H1 (cell line): Measurements from ENCODE around the gene THOC5. TPM values are rescaled to one million over a fixed set of nuclear protein-coding genes. Genes with fewer than 3 reads are reported as not detected.

Source experiments
- CTCF ChIA-PET: fragments of 300-600 bp; sonication (Branson Sonifier 250); formaldehyde crosslinking; loops from one replicate; lab custom pipeline; 2021; ENCODE audit not compliant: partially characterized antibody; lab: Charles Lee
- POLR2A ChIA-PET: fragments of 300-600 bp; sonication (Branson Sonifier 250); formaldehyde crosslinking; loops from one replicate; lab custom pipeline; 2021; ENCODE audit warnings: inconsistent platforms; ENCODE audit not compliant: partially characterized antibody; lab: Charles Lee
- DNase-seq, 2 experiments: peaks; one replicate each; pipeline versions ENCODE4 v3.0.0 to v3.0.0-alpha.2; 2010 to 2022; ENCODE audit warnings: low spot score in 2 of 2, low read depth in 1 of 2, mixed read lengths in 1 of 2
- FAIRE-seq: peaks from 2 replicates; lab custom pipeline; 2011; peaks lifted over from hg19 to GRCh38; lab: Jason Lieb, UNC
- H2AFZ ChIP-seq: 2 replicates; pipeline ENCODE4 v1.8.1; 2012; ENCODE audit warnings: low read length, inconsistent platforms
- H2AK5ac ChIP-seq: 2 replicates; pipeline ENCODE4 v1.6.1; 2013; ENCODE audit warnings: low read depth, low read length
- H2BK120ac ChIP-seq: replicated peaks from 2 replicates; pipeline ENCODE3; 2013; ENCODE audit warnings: low read depth, low read length, inconsistent platforms
- H2BK12ac ChIP-seq: 2 replicates; pipeline ENCODE4 v1.6.1; 2013; ENCODE audit warnings: low read depth, low read length
- H2BK15ac ChIP-seq: 2 replicates; pipeline ENCODE4 v1.6.1; 2013; ENCODE audit warnings: low read length
- H2BK20ac ChIP-seq: 2 replicates; pipeline ENCODE4 v1.6.1; 2013; ENCODE audit warnings: low read length
- H2BK5ac ChIP-seq: 2 replicates; pipeline ENCODE4 v1.6.1; 2013; ENCODE audit warnings: low read depth, low read length
- H3K14ac ChIP-seq: 2 replicates; pipeline ENCODE4 v1.6.1; 2013; ENCODE audit warnings: inconsistent platforms; ENCODE audit not compliant: insufficient read length
- H3K18ac ChIP-seq: 2 replicates; pipeline ENCODE4 v1.6.1; 2013; ENCODE audit warnings: low read length; ENCODE audit errors: extremely low read depth
- H3K23ac ChIP-seq: 2 replicates; pipeline ENCODE4 v1.6.1; 2013; ENCODE audit warnings: inconsistent platforms; ENCODE audit not compliant: insufficient read length
- H3K23me2 ChIP-seq: 2 replicates; pipeline ENCODE4 v1.6.1; 2013; ENCODE audit warnings: low read depth, low read length
- H3K27ac ChIP-seq: 2 replicates; pipeline ENCODE4 v1.6.1; 2011; ENCODE audit warnings: low read depth, low read length, inconsistent platforms
- H3K27me3 ChIP-seq, 4 experiments: replicated peaks in 1 of 4; 1 replicate in 1 of 4; 2 replicates in 3 of 4; pipeline versions ENCODE4 v1.6.1 to v1.8.1; 2011 to 2013; ENCODE audit warnings: low read length in 3 of 4, mild to moderate bottlenecking in 3 of 4, inconsistent platforms in 2 of 4, mixed read lengths in 2 of 4, moderate library complexity in 1 of 4; ENCODE audit not compliant: control insufficient read depth in 3 of 4, insufficient read depth in 3 of 4; ENCODE audit errors: extremely low read depth in 1 of 4
- H3K36me3 ChIP-seq, 4 experiments: 2 replicates each; pipeline versions ENCODE4 v1.6.1 to v1.8.1; 2011 to 2013; ENCODE audit warnings: mild to moderate bottlenecking in 4 of 4, low read length in 3 of 4, moderate library complexity in 2 of 4, control low read depth in 1 of 4, inconsistent platforms in 1 of 4; ENCODE audit not compliant: insufficient read depth in 4 of 4, control insufficient read depth in 2 of 4
- H3K4ac ChIP-seq: replicated peaks from 2 replicates; pipeline ENCODE3; 2013; ENCODE audit warnings: low read length, low read depth, mixed read lengths, inconsistent platforms; ENCODE audit not compliant: insufficient read length
- H3K4me1 ChIP-seq, 4 experiments: replicated peaks in 1 of 4; 1 replicate in 1 of 4; 2 replicates in 3 of 4; pipeline versions ENCODE4 v1.6.1 to v1.8.1; 2011 to 2013; ENCODE audit warnings: low read length in 3 of 4, inconsistent platforms in 2 of 4, mixed read lengths in 1 of 4; ENCODE audit not compliant: insufficient read depth in 4 of 4, control insufficient read depth in 3 of 4
- H3K4me2 ChIP-seq, 2 experiments: 2 replicates each; pipeline versions ENCODE4 v1.6.1 to v1.8.1; 2011 to 2013; ENCODE audit warnings: low read depth in 2 of 2, low read length in 2 of 2, control low read depth in 1 of 2, inconsistent platforms in 1 of 2, mild to moderate bottlenecking in 1 of 2; ENCODE audit not compliant: insufficient read depth in 1 of 2
- H3K4me3 ChIP-seq, 4 experiments: fragments of 200-600, 300-600 bp in 1 of 4; sonication (generic), shearing (Covaris generic), sonication (Bioruptor Twin) in 1 of 4; 2 replicates each; pipeline versions ENCODE4 v1.5.1 to v1.8.1; 2011 to 2016; ENCODE audit warnings: low read length in 4 of 4, low read depth in 3 of 4, control low read depth in 2 of 4, inconsistent platforms in 2 of 4, mild to moderate bottlenecking in 2 of 4, mixed read lengths in 1 of 4, moderate library complexity in 1 of 4; ENCODE audit not compliant: insufficient read depth in 2 of 4; ENCODE audit errors: extremely low read depth in 1 of 4
- H3K56ac ChIP-seq: replicated peaks from 2 replicates; pipeline ENCODE3; 2013; ENCODE audit warnings: low read depth, mild to moderate bottlenecking, mixed read lengths, low read length, inconsistent platforms; ENCODE audit not compliant: insufficient read length
- H3K79me1 ChIP-seq: 2 replicates; pipeline ENCODE4 v1.6.1; 2013; ENCODE audit warnings: low read depth, low read length, control low read depth
- H3K79me2 ChIP-seq, 2 experiments: 2 replicates each; pipeline versions ENCODE4 v1.6.1 to v1.8.1; 2012 to 2013; ENCODE audit warnings: low read length in 2 of 2, mild to moderate bottlenecking in 2 of 2, inconsistent platforms in 1 of 2; ENCODE audit not compliant: insufficient read depth in 2 of 2, control insufficient read depth in 1 of 2
- H3K9ac ChIP-seq, 4 experiments: replicated peaks in 1 of 4; 1 replicate in 1 of 4; 2 replicates in 3 of 4; pipeline versions ENCODE4 v1.6.1 to v1.8.1; 2011 to 2013; ENCODE audit warnings: low read depth in 3 of 4, low read length in 3 of 4, control low read depth in 2 of 4, mild to moderate bottlenecking in 2 of 4, moderate library complexity in 2 of 4, inconsistent platforms in 1 of 4; ENCODE audit errors: extremely low read depth in 1 of 4
- H3K9me3 ChIP-seq, 2 experiments: 2 replicates each; pipeline versions ENCODE4 v1.6.1 to v1.8.1; 2012 to 2013; ENCODE audit warnings: mild to moderate bottlenecking in 2 of 2, moderate library complexity in 2 of 2, control low read depth in 1 of 2, inconsistent platforms in 1 of 2, low read depth in 1 of 2, low read length in 1 of 2, mixed read lengths in 1 of 2; ENCODE audit not compliant: insufficient read depth in 2 of 2
- H4K20me1 ChIP-seq, 2 experiments: replicated peaks in 1 of 2; 2 replicates each; pipeline versions ENCODE3 to v1.8.1; 2011 to 2013; ENCODE audit warnings: inconsistent platforms in 2 of 2, low read length in 2 of 2, mild to moderate bottlenecking in 1 of 2; ENCODE audit not compliant: insufficient read depth in 2 of 2, control insufficient read depth in 1 of 2
- H4K5ac ChIP-seq: 2 replicates; pipeline ENCODE4 v1.6.1; 2013; ENCODE audit warnings: low read length, low read depth, mixed read lengths, inconsistent platforms; ENCODE audit not compliant: insufficient read length
- H4K8ac ChIP-seq: 2 replicates; pipeline ENCODE4 v1.8.0; 2013; ENCODE audit warnings: mild to moderate bottlenecking, moderate library complexity, low read length, inconsistent platforms; ENCODE audit not compliant: insufficient read depth; ENCODE audit errors: extremely low read depth
- H4K91ac ChIP-seq: replicated peaks from 2 replicates; pipeline ENCODE3; 2013; ENCODE audit warnings: low read length, mixed read lengths, inconsistent platforms; ENCODE audit not compliant: insufficient read length
- CBX5 ChIP-seq: fragments of 300-800, 300-1000 bp; sonication (generic); IDR thresholded peaks from 2 replicates; pipeline ENCODE4 v1.7.1; 2016; ENCODE audit warnings: antibody characterized with exemption, low read length, low read depth
- CEBPB ChIP-seq: IDR thresholded peaks from 2 replicates; pipeline ENCODE4 v1.6.1; 2012; ENCODE audit warnings: low read depth, low read length
- CTBP2 ChIP-seq: IDR thresholded peaks from 2 replicates; pipeline ENCODE4 v1.7.0; 2011; ENCODE audit warnings: borderline replicate concordance, mild to moderate bottlenecking, moderate library complexity, mixed read lengths, low read length; ENCODE audit not compliant: insufficient read depth, insufficient read length
- EP300 ChIP-seq, 2 experiments: IDR thresholded peaks; 1 replicate in 1 of 2; 2 replicates in 1 of 2; pipeline ENCODE4 v1.6.1; 2011 to 2012; ENCODE audit warnings: low read depth in 2 of 2, low read length in 2 of 2, mild to moderate bottlenecking in 2 of 2, borderline replicate concordance in 1 of 2, inconsistent platforms in 1 of 2, moderate library complexity in 1 of 2
- GTF2F1 ChIP-seq: IDR thresholded peaks from 2 replicates; pipeline ENCODE4 v1.6.1; 2012; ENCODE audit warnings: low read depth, low read length, improper control_type of control experiment, borderline replicate concordance
- PHF8 ChIP-seq: fragments of 200-600 bp; sonication (generic); conservative IDR thresholded peaks from 2 replicates; pipeline ENCODE4 v1.7.1; 2012; ENCODE audit warnings: low read depth, mild to moderate bottlenecking, inconsistent platforms, low read length, moderate library complexity
- RXRA ChIP-seq: IDR thresholded peaks from 2 replicates; pipeline ENCODE4 v1.6.1; 2011; ENCODE audit warnings: low read depth, mild to moderate bottlenecking, low read length, moderate library complexity; ENCODE audit not compliant: insufficient read depth
- SIN3A ChIP-seq, 2 experiments: IDR thresholded peaks in 1 of 2; conservative IDR thresholded peaks in 1 of 2; 2 replicates each; pipeline ENCODE4 v1.6.1; 2011 to 2012; ENCODE audit warnings: low read length in 2 of 2, improper control_type of control experiment in 1 of 2, low read depth in 1 of 2, mild to moderate bottlenecking in 1 of 2
- SP4 ChIP-seq: IDR thresholded peaks from 2 replicates; pipeline ENCODE4 v1.6.1; 2012; ENCODE audit warnings: low read length, inconsistent platforms
- TAF1 ChIP-seq: IDR thresholded peaks from 2 replicates; pipeline ENCODE4 v1.6.1; 2011; ENCODE audit warnings: mild to moderate bottlenecking, low read depth, low read length
- TBP ChIP-seq: IDR thresholded peaks from 2 replicates; pipeline ENCODE4 v1.6.1; 2011; ENCODE audit warnings: low read depth, low read length, improper control_type of control experiment
- WGBS, 2 experiments: shearing (Covaris generic) in 1 of 2; methylation state at CpG; one replicate each; pipeline versions ENCODE4 v1.1.6 to v1.1.7; 2013 to 2015; ENCODE audit warnings: low lambda C conversion rate in 2 of 2, mixed read lengths in 2 of 2, inconsistent platforms in 1 of 2, low coverage in 1 of 2, missing lambda C conversion rate in 1 of 2; ENCODE audit not compliant: insufficient replicate concordance in 2 of 2, insufficient coverage in 1 of 2, insufficient read length in 1 of 2; ENCODE audit errors: extremely low coverage in 1 of 2, missing lambda C conversion rate in 1 of 2; 5-methylcytosine and 5-hydroxymethylcytosine counted together
- polyA plus RNA-seq, 7 experiments: library from polyadenylated mRNA; depleted of rRNA in 3 of 7; stranded (reverse) in 5 of 7; unstranded in 2 of 7; fragments of >200 nt in 5 of 7; fragments of 200-250 nt in 2 of 7; gene quantifications; 1 replicate in 5 of 7; 2 replicates in 1 of 7; 4 replicates in 1 of 7; pipeline versions ENCODE4 v1.2.1 to v1.2.3, GENCODE V29; 2011 to 2013; ENCODE audit warnings: missing spikeins in 2 of 7, mixed read lengths in 2 of 7
- total RNA-seq: library from RNA; stranded (reverse); fragmentation: NEBNext Ultra II Directional; extraction: Animal tissue kit (Norgen Biotek cat#: 25700); gene quantifications from 2 replicates; pipeline ENCODE4 v1.2.1, GENCODE V29; 2021
- TF ChIP-seq, protein P1 (sequence below): IDR thresholded peaks from 2 replicates; pipeline ENCODE4 v1.6.1; 2012; ENCODE audit warnings: inconsistent platforms

The THOC5 gene
- total and polyA plus RNA-seq, 2 of the 8 experiments (the other 6 are each of a cell fraction or from before 2014, with no cell fraction given) = 27.7 to 65.7 TPM

DNA sequence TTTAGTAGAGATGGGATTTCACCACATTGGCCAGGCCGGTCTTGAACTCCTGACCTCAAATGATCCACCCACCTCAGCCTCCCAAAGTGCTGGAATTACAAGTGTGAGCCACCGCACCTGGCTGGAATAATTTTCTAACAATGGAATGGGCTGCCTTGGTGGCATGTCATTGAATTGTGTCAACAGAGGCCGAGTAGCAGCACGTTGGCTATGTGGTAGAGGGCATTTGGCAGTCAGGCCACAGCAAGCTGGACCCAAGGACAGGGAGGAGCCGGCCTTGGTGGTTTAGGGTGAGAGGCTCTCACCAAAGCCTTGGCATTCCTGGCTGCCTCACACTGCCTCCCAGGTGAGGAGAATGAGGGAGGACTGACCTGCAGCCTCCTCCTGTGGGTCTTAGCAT is 31.4 kb upstream of the THOC5 start:
- Histone ChIP-seq H3K9ac (no peak overlapping the region), H3K4ac (no peak overlapping the region)
- FAIRE-seq = no peak

More for the DNA sequence above, 31.4 kb upstream of the THOC5 start:
- DNase-seq = no peak
- Histone ChIP-seq H2BK120ac (no peak overlapping the region), H3K56ac (no peak overlapping the region), H3K27me3 (no peaks in the 10 kb centered on the region), H4K5ac (no peak overlapping the region), H4K8ac (no peak overlapping the region), H2AK5ac (peak overlapping the region; percentile 9; the same call in 1 of the 2 replicates), H2BK20ac (no peak overlapping the region), H3K18ac (no peak overlapping the region), H3K79me1 (no peaks in the 10 kb centered on the region), H3K23ac (no peak overlapping the region), H4K20me1 (no peaks in the 10 kb centered on the region), H2BK5ac (no peak overlapping the region), H3K27ac (no peak overlapping the region), H4K91ac (no peak overlapping the region), H3K79me2 (peaks cover 0 to 6% of the 10 kb centered on the region in 2 experiments; a peak in 2 of 4 replicates), H3K9me3 (no peaks in the 10 kb centered on the region), H3K23me2 (peaks cover 6% of the 10 kb centered on the region), H3K4me1 (peaks cover 0 to 7% (median 4%) of the 10 kb centered on the region in 4 experiments; a peak in 6 of 7 replicates), H3K14ac (no peak overlapping the region), H3K4me2 (no peak overlapping the region), H2AFZ (no peak overlapping the region), H3K36me3 (no peaks in the 10 kb centered on the region), H2BK12ac (no peak overlapping the region), H2BK15ac (no peak overlapping the region), H3K4me3 (no peak overlapping the region)
- CTCF ChIA-PET = interaction anchor here (0.6 kb wide), 1 partner anchor 55 kb away, joined by 4 read pairs; no protein-coding TSS in a partner anchor
- TF ChIP-seq TBP = no peak
- no peak for TF ChIP-seq TAF1
- TF ChIP-seq, protein P1, sequence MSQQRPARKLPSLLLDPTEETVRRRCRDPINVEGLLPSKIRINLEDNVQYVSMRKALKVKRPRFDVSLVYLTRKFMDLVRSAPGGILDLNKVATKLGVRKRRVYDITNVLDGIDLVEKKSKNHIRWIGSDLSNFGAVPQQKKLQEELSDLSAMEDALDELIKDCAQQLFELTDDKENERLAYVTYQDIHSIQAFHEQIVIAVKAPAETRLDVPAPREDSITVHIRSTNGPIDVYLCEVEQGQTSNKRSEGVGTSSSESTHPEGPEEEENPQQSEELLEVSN = no peak
- no peak for TF ChIP-seq RXRA
- no peak for TF ChIP-seq CTBP2
- TF ChIP-seq CEBPB = no peak
- TF ChIP-seq GTF2F1 = no peak
- no peak for TF ChIP-seq SP4
- no peak for TF ChIP-seq PHF8
- no peak for TF ChIP-seq CBX5
- TF ChIP-seq SIN3A (conservative IDR thresholded peaks at IDR 0.05 in 1 of 2, IDR thresholded peaks at IDR 0.05 in 1 of 2; ENCODE audit: low read depth in 1 of 2, low read length in 2 of 2) = no peak
- TF ChIP-seq EP300 (IDR thresholded peaks at IDR 0.05; ENCODE audit: borderline replicate concordance in 1 of 2, low read depth in 2 of 2, low read length in 2 of 2) = no peak
- POLR2A ChIA-PET = no interaction called here
- 94% methylated on average over 5 of the region's 5 CpGs; no CpG with 5 or more reads in 1 of the 2 experiments for WGBS, 2 experiments
